Stimulated activated CD8-positive, alpha-beta memory T cell treated with anti-CD3 and anti-CD28 coated beads, Interleukin-7, amount 100 ng/mL, for 48 hours (primary cell): Measurements from ENCODE around the gene PRKCZ.

ENCODE experiments used
- DNase-seq, 2 donors: peaks; one replicate each; pipeline ENCODE4 v3.0.0-alpha.2; 2020; ENCODE audit warnings: low read depth in 1 of 2; ENCODE audit errors: extremely low read depth in 1 of 2

The PRKCZ gene

GRCh38 chr1:2044510-2045319 lies 5.5 kb upstream of the PRKCZ start:
- DNase-seq: peak; percentile 43 to 56

- DNase-seq: no peak
Measured at GRCh38 chr1:2045468-2046173, 4.6 kb upstream of the PRKCZ start.

GRCh38 chr1:2046174-2046917 lies 3.9 kb upstream of the PRKCZ start:
- peak in 1 of 2 donors; percentile 24 for DNase-seq

GRCh38 chr1:2046953-2047748 lies 3.1 kb upstream of the PRKCZ start:
- no peak for DNase-seq

- DNase-seq: no peak
Measured at GRCh38 chr1:2047749-2048729, 2.2 kb upstream of the PRKCZ start.

DNA sequence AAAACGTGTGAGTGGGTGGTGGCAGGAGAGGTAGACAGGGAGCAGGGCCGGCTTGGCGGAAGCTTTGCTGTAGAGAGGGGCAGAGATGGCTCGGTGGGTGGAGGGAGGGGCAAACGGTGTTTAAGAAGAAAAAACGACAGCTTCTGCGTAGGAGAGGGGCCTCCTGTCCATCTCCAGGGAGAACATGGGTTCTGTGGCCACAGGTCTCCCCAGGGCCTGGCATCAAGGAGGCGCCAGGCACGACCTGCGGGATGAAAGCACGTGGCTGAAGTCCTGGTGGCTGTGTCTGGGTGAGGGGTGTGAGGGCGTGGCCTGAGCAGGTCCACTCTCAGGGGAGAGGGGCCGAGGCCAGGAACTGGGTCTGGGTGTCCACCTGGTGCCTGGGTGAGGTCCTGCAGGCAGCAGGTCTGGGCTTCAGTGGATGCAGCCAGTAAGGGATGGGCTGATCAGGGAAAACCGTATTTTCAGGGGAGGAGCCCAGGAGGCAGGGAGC lies 940 bp upstream of the PRKCZ start:
- no peak for DNase-seq

- no peak for DNase-seq
Measured at GRCh38 chr1:2050461-2050792, 216 bp downstream of the PRKCZ start.

DNA sequence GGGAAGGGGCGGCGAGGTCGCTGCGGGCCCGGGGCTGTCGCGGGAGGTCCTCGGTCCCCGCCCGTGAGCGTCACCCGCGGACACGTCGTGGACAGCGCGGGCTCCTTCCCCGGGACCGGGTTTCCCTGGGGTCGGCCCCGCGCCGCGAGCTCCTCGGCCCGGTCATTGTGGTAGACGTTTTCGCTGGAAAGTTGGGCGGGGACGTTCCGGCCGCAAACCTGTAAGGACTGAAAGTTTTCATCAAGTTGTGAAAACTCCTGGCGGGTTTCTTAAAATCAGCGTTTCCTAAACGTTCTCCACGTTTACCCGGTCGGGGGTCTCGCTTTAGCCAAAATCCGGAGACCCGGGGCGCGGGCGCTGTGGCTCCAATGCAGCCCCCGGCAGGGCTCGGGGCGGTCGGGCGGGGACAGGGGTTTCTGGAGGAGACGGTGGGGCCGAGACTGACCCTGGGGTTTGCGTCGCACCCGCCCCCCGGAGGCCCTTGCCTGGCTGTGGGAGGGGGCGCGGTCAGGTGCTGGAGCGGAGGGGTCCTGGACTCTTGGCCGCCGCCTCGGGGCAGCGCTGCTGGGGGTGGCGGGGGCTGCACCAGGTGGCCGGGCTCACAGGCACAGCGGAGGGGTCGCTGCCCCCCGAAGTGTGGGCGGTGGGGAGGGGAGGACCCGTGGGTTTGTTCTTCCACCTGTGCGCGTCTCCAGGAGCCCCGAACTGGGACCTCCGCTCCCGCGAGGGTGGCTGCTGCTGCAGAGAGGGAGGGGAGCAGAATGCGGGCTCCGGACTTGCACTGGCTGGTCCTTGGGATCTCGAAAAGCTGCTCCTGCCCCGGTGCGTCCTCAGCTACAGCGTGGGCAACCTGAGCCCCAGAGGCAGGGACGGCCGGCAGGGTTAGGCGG lies 827 bp downstream of the PRKCZ start:
- no peak for DNase-seq

GRCh38 chr1:2052054-2052679 lies 2.0 kb downstream of the PRKCZ start:
- DNase-seq: no peak

DNA sequence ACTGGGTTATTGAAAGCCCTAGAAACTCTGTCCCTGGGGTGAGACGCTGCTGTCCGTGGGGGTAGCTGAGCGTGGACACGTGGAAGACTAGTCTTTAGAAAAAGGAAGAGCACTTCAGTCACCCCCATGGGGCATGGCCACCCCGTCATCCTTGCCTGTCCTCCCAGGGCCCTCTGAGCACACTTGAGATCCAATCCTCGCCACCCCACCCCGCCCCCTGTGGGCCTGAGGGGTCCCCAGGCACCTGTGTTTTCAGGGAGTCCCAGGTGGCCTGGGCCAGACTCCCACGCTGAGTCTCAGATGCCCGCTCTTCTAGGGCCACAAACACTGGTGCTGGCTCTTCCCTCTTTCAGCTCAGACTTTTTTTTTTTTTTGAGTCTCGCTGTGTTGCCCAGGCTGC lies 2.5 kb downstream of the PRKCZ start:
- DNase-seq: no peak

DNA sequence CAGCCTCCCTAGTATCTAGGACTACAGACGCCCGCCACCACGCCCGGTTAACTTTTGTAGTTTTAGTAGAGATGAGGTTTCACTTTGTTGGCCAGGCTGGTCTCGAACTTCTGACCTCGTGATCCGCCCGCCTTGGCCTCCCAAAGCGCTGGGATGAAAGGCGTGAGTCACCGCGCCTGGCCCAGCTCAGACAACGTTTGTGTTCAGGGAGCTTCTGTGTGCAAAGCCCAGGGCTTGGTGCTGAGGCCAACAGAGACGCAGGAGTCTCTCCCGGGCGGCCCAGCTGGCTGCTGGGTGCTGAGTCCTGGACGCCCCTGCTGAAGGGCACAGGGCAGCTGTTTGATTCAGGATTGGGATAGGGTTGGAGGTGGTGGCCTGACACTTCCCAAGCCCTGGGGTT lies 3.0 kb downstream of the PRKCZ start:
- DNase-seq: no peak

DNA sequence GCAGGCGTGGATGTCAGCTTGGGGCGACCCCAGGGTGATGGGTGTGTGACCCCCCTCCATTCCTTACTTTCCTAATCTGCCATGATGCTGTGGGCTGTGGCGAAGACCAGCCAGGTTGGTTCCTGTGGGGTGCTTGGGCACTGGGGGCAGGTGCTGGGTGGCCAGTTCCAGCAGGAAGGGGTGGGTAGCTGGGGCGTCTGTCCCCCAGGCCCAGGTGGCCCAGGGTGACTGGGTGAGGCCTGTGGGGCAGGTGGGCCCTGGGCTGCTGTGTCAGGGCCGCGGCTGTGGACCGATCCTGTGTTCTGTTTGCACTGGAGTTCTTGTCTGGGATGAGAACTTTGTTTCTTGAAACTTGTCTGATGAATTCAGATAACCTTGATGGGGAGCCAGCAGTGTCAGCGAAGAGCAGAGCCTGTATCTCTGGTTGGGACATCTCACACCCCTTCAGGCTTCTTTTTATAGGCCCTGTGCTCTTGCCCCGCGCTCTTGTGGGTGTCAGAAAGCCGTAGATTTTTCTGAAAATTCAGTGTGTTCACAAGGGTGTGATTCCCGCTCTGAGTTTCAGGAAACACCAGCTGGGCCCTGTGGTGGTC lies 3.7 kb downstream of the PRKCZ start:
- no peak for DNase-seq

DNA sequence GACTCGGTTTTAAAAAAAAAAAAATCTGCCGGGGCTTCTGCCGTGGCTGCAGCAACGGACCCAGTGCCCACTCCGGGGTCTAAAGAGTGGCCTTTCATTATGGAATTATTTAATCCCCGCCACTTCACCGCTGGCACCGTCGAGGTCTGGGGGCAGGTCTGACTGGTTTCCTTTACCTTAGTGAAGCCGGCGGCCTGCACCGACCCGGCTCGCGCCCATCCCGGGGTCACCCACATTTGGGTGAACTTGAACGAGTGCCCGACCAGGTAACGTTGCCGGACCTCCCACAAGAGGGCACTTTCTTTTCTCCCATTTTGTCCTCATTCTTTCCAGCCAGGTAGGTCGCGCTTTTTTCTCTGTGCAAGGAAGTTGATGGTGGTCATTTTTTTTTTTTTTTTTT lies 4.3 kb downstream of the PRKCZ start:
- DNase-seq: no peak

DNA sequence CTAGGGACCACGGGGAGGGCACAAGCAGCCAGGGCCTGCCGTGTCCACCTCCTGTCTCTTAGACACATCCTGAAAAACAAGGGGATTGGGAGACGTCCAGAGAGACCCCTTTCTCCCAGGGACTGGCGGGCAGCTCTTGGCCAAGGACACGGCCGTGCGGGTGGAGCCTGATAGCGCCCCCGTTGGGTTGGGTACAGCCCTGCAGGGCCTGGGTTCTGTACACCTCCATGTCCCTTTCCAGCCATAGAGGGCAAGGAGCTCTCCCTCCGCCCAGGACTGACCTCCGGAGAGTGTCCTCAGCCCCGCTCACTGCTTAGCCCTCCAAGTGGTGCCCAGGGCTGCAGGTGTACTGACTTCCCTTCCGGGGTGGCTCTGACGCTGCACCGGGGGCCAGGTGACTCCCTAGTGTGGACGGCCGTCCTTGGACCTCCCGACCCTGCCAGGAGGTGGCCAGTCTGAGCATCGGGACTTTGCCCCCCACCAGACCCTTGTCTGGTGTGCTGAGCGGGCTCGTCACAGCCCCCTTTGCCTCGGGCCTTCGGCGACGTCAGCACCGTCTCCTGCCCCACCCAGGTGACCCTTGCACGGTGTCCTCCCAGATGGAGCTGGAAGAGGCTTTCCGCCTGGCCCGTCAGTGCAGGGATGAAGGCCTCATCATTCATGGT lies 5.8 kb downstream of the PRKCZ start:
- no peak for DNase-seq

DNA sequence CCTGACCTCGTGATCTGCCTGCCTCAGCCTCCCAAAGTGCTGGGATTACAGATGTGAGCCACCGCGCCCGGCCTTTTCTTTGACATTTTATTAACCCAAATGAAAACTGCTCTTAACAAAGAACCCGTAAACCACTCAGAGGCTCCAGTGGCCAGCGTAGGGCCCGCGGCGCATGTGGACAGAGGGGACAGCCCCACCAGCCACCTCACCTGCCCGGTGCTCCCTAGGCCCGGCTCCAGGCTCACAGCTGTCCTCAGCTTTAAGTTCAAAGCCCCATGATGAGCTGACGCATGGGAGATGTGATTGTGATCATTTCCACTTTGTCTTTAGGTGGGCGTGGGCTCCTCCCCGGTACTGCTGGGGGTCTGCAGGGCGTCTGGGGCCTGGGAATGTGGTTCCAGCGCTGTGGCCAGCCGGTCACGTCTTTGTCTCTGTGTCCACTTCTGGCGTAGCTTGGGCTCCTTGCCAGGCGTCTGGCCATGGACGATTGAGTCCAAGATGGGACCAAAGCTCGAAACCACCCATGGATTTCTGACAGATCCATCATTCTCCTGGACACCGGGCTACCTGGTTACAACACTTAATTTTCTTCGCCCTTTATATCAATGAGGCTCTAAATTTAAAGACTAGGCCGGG lies 6.9 kb downstream of the PRKCZ start:
- no peak for DNase-seq

DNA sequence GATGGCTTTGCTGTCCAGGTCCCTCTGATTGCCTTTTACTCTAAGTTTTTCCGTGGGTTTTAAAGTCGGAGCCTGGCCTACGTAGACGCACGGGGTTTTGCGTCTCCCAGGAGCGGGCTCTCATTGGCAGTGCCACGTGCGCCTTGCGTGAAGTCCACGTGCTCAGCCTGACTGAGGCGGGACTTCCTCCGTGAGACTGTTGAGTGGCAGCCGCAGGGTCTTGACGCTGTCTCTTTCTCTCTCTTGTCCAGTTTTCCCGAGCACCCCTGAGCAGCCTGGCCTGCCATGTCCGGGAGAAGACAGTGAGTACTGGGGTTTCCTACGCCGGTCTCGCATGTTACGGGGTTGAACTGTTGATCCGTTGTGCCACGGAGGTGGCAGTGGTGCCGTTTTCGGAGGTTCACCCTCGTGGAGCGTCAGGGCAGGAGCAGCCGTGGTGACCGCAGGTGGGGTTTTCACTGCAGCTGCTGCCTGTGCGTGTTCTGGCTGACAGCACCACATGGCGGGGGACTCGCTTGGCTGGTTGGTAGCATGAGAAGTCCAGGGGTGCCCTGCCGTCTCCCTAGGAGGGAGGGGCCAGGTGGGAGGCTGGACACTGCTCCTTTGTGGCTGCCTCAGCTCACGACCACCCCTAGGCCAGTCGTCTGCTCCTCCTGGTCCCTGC lies 9.2 kb downstream of the PRKCZ start:
- DNase-seq: no peak
